Measurements from ENCODE around the gene BBS9.

DNA sequence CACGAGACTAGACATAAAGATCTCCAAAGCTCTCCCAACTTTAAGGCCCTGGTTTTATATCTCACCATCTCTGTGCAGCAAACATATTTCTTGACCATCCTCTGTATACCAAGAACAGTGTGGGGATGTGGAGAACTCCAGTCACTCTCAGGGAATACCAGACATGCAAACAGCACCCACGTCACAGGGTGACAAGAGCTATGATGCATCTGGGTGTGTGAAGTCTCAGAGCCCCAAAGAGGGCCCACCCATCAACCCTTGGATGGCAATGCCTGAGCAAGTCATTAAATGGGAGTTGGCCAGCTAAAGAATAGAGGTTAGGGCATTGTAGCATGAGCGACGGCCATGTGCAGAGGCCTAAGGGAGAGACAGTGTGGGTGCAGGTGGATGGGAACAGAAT lies 402.5 kb downstream of the BBS9 start:
- TF ChIP-seq EZH2phosphoT487 (IDR thresholded peaks at IDR 0.05; ENCODE audit: unreplicated experiment) = no peak
- TF ChIP-seq JUNB (IDR thresholded peaks at IDR 0.05; ENCODE audit: unreplicated experiment) = no peak
- TF ChIP-seq, protein P1, sequence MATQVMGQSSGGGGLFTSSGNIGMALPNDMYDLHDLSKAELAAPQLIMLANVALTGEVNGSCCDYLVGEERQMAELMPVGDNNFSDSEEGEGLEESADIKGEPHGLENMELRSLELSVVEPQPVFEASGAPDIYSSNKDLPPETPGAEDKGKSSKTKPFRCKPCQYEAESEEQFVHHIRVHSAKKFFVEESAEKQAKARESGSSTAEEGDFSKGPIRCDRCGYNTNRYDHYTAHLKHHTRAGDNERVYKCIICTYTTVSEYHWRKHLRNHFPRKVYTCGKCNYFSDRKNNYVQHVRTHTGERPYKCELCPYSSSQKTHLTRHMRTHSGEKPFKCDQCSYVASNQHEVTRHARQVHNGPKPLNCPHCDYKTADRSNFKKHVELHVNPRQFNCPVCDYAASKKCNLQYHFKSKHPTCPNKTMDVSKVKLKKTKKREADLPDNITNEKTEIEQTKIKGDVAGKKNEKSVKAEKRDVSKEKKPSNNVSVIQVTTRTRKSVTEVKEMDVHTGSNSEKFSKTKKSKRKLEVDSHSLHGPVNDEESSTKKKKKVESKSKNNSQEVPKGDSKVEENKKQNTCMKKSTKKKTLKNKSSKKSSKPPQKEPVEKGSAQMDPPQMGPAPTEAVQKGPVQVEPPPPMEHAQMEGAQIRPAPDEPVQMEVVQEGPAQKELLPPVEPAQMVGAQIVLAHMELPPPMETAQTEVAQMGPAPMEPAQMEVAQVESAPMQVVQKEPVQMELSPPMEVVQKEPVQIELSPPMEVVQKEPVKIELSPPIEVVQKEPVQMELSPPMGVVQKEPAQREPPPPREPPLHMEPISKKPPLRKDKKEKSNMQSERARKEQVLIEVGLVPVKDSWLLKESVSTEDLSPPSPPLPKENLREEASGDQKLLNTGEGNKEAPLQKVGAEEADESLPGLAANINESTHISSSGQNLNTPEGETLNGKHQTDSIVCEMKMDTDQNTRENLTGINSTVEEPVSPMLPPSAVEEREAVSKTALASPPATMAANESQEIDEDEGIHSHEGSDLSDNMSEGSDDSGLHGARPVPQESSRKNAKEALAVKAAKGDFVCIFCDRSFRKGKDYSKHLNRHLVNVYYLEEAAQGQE (IDR thresholded peaks at IDR 0.05; ENCODE audit: unreplicated experiment) = no peak
- TF ChIP-seq, protein P2, sequence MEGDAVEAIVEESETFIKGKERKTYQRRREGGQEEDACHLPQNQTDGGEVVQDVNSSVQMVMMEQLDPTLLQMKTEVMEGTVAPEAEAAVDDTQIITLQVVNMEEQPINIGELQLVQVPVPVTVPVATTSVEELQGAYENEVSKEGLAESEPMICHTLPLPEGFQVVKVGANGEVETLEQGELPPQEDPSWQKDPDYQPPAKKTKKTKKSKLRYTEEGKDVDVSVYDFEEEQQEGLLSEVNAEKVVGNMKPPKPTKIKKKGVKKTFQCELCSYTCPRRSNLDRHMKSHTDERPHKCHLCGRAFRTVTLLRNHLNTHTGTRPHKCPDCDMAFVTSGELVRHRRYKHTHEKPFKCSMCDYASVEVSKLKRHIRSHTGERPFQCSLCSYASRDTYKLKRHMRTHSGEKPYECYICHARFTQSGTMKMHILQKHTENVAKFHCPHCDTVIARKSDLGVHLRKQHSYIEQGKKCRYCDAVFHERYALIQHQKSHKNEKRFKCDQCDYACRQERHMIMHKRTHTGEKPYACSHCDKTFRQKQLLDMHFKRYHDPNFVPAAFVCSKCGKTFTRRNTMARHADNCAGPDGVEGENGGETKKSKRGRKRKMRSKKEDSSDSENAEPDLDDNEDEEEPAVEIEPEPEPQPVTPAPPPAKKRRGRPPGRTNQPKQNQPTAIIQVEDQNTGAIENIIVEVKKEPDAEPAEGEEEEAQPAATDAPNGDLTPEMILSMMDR (conservative IDR thresholded peaks at IDR 0.05; ENCODE audit: low read depth in 2 of 2) = no peak
- TF ChIP-seq CREB1 (CRISPR knock-in tag; IDR thresholded peaks at IDR 0.05; ENCODE audit: low read depth) = no peak
- TF ChIP-seq POLR2AphosphoS5 (IDR thresholded peaks at IDR 0.05; ENCODE audit: low read depth) = no peak
- no peak for TF ChIP-seq EZH2 (IDR thresholded peaks at IDR 0.05; ENCODE audit: low read depth, unreplicated experiment)
- no peak for TF ChIP-seq ZNF331 (CRISPR knock-in tag; IDR thresholded peaks at IDR 0.05; ENCODE audit: low read depth)
- TF ChIP-seq NANOG (IDR thresholded peaks at IDR 0.05; ENCODE audit: borderline replicate concordance) = no peak
- TF ChIP-seq, protein P3, sequence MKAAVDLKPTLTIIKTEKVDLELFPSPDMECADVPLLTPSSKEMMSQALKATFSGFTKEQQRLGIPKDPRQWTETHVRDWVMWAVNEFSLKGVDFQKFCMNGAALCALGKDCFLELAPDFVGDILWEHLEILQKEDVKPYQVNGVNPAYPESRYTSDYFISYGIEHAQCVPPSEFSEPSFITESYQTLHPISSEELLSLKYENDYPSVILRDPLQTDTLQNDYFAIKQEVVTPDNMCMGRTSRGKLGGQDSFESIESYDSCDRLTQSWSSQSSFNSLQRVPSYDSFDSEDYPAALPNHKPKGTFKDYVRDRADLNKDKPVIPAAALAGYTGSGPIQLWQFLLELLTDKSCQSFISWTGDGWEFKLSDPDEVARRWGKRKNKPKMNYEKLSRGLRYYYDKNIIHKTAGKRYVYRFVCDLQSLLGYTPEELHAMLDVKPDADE (IDR thresholded peaks at IDR 0.05) = no peak
- TF ChIP-seq, protein P4, sequence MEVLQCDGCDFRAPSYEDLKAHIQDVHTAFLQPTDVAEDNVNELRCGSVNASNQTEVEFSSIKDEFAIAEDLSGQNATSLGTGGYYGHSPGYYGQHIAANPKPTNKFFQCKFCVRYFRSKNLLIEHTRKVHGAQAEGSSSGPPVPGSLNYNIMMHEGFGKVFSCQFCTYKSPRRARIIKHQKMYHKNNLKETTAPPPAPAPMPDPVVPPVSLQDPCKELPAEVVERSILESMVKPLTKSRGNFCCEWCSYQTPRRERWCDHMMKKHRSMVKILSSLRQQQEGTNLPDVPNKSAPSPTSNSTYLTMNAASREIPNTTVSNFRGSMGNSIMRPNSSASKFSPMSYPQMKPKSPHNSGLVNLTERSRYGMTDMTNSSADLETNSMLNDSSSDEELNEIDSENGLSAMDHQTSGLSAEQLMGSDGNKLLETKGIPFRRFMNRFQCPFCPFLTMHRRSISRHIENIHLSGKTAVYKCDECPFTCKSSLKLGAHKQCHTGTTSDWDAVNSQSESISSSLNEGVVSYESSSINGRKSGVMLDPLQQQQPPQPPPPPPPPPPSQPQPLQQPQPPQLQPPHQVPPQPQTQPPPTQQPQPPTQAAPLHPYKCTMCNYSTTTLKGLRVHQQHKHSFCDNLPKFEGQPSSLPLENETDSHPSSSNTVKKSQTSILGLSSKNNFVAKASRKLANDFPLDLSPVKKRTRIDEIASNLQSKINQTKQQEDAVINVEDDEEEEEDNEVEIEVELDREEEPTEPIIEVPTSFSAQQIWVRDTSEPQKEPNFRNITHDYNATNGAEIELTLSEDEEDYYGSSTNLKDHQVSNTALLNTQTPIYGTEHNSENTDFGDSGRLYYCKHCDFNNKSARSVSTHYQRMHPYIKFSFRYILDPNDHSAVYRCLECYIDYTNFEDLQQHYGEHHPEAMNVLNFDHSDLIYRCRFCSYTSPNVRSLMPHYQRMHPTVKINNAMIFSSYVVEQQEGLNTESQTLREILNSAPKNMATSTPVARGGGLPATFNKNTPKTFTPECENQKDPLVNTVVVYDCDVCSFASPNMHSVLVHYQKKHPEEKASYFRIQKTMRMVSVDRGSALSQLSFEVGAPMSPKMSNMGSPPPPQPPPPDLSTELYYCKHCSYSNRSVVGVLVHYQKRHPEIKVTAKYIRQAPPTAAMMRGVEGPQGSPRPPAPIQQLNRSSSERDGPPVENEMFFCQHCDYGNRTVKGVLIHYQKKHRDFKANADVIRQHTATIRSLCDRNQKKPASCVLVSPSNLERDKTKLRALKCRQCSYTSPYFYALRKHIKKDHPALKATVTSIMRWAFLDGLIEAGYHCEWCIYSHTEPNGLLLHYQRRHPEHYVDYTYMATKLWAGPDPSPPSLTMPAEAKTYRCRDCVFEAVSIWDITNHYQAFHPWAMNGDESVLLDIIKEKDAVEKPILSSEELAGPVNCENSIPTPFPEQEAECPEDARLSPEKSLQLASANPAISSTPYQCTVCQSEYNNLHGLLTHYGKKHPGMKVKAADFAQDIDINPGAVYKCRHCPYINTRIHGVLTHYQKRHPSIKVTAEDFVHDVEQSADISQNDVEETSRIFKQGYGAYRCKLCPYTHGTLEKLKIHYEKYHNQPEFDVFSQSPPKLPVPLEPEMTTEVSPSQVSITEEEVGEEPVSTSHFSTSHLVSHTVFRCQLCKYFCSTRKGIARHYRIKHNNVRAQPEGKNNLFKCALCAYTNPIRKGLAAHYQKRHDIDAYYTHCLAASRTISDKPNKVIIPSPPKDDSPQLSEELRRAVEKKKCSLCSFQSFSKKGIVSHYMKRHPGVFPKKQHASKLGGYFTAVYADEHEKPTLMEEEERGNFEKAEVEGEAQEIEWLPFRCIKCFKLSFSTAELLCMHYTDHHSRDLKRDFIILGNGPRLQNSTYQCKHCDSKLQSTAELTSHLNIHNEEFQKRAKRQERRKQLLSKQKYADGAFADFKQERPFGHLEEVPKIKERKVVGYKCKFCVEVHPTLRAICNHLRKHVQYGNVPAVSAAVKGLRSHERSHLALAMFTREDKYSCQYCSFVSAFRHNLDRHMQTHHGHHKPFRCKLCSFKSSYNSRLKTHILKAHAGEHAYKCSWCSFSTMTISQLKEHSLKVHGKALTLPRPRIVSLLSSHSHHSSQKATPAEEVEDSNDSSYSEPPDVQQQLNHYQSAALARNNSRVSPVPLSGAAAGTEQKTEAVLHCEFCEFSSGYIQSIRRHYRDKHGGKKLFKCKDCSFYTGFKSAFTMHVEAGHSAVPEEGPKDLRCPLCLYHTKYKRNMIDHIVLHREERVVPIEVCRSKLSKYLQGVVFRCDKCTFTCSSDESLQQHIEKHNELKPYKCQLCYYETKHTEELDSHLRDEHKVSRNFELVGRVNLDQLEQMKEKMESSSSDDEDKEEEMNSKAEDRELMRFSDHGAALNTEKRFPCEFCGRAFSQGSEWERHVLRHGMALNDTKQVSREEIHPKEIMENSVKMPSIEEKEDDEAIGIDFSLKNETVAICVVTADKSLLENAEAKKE (CRISPR knock-in tag; IDR thresholded peaks at IDR 0.05) = no peak
- no peak for TF ChIP-seq STAT1 (IDR thresholded peaks at IDR 0.05; ENCODE audit: unreplicated experiment)
- no peak for TF ChIP-seq ZNF114 (CRISPR knock-in tag; IDR thresholded peaks at IDR 0.05)

Measured in GM23338 (cell line).